GM18867 (cell line): ENCODE results near the gene HAT1.
"Not testable (repeated sequence)": the region's sequence is repeated elsewhere in the genome, so short reads cannot be mapped to it uniquely, and the experiment has no call there.

Source experiments
- ATAC-seq: cut with Tn5 transposase; IDR thresholded peaks from one replicate; pipeline ENCODE4 v1.9.1; 2021; ENCODE audit warnings: mild to moderate bottlenecking, moderate library complexity; ENCODE audit not compliant: unreplicated experiment

The HAT1 gene

DNA sequence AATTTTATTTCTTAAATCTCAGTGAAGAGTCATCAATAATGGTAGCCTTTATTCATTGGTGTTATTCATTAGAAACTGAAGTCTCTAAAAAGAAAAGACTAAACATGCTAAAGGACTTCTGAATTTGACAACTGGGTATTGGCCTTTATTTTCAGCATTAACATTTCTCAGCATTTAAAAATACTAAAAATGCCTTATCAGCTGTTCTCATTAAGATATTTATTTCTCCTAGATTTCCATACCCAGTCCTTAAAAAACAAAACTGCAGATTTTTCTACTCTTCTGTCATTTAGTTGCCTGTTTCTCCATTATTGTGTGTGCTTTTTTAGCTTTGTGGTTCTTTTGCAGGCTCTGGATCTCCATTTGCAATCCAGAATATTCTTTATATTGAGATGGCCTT, 46.2 kb downstream of the HAT1 start:
- ATAC-seq = no peak

GRCh38 chr2:171972329-171972982, 50.2 kb downstream of the HAT1 start:
- no peak for ATAC-seq

- ATAC-seq = no peak
Measured at GRCh38 chr2:171979103-171979502, 56.8 kb downstream of the HAT1 start.

GRCh38 chr2:171983924-171984323, 61.7 kb downstream of the HAT1 start:
- not testable (repeated sequence) for ATAC-seq

- ATAC-seq = no peak
Measured at GRCh38 chr2:171985076-171985475, 62.8 kb downstream of the HAT1 start.

DNA sequence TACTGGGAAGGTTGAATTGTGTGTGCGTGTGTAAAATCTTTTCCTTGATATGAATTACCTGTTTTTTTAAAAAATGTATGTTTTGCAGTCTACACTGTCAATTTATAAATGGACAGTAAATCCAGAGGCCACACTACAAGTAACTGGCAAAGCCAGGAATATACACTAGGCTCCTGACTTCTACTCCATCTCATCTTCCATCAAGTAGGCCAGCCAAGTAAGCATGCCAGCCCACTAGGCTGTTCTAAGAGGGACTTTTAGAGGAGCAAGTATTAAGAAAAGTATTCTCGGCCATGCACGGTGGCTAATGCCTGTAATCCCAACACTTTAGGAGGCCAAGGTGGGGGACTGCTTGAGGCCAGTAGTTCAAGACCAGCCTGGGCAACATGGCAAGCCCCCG, 64.5 kb downstream of the HAT1 start:
- ATAC-seq = no peak

DNA sequence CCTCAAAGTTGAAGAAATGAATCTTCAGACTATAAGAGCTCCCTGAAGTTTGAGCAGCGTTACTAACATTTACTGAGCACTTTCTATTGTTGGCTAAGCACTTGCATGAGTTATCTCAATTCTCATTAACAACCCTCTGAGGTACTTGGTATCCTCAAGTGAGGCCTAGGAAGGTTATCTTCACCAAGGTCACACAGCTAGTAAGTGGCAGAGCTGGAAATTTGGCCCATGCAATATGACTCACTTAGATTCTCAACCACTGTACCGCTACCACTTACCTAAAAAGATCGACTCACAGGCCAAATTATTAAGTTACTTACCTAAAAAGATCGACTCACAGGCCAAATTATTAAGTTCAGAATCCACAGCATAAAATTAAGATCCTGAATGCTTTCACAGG, 68.8 kb downstream of the HAT1 start:
- no peak for ATAC-seq

DNA sequence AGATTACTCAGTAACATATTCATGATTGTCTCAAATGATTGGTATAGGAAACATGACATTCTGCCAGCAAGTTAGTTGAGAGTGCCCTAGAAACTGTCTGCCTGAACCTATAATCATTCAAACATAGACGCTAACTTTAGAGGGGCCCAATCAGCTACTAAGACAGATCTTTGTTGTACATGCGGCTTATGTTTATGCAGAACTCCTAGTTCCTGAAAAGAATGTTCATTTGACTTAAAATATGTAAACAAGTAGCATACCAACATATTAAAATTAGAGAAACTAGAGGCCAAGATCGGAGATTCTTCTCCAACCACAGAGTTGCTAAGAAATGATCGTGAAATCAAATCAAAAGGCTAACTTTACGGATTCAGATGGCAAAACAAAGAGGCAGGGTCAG, 73.3 kb downstream of the HAT1 start:
- ATAC-seq = no peak

GRCh38 chr2:171996021-171996420, 73.8 kb downstream of the HAT1 start:
- ATAC-seq = no peak

GRCh38 chr2:171997031-171997430, 74.8 kb downstream of the HAT1 start:
- not testable (repeated sequence) for ATAC-seq

- ATAC-seq = peak; percentile 13
Measured at GRCh38 chr2:171999161-171999560, 76.9 kb downstream of the HAT1 start.

- ATAC-seq = peak; percentile 96
Measured at GRCh38 chr2:171999604-172000469, 77.6 kb downstream of the HAT1 start, which contains the start of gene METAP1D. Gene METAP1D (plus strand): TSS chr2:171999953. CDS start chr2:171999970, 17 bp downstream.

DNA sequence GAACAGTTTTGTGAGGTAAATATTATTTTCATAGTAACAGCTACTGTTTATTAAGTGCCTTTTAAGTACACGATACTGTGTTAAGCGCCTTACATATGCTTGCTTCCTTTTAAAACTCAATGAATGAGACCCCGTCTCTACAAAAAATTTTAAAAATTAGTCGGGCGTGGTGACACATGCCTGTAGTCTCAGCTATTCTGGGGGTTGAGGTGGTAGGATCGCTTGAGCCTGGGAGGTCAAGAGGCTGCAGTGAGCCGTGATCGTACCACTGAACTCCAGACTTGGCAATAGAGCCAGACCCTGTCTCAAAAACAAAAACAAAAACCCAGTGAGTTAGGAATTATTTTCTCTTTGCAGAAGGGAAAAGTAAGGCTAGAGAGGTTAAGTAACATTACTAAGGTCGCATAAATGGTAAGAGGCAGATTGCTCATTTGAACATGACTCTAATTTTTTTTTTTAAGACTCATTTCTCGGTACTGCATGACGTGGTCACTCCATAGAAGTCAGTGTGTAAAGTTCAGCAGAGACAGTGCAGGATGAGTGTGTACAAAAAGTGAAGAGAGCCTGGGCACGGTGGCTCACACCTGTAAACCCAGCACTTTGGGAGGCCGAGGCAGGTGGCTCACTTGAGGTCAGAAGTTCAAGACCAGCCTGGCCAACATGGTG, 78.6 kb downstream of the HAT1 start:
- ATAC-seq = no peak

DNA sequence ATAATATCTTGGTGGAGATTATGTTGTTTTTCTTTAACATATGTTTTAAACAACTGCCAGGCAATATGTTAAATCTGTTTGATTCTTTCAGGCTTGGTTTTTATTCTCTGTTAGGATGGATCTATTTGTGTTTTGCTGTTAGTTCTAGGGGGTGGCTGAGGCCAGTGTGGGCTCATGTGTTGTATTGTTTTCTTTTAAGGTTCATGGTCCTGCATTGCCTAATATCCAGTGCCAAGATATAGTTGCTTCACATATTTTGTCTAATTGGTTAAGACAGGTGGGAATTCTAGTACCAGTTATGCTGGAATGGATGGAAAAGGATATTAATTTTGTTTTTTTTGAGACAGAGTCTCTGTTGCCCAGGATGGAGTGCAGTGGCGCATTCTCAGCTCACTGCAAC, 85.1 kb downstream of the HAT1 start:
- ATAC-seq = no peak

DNA sequence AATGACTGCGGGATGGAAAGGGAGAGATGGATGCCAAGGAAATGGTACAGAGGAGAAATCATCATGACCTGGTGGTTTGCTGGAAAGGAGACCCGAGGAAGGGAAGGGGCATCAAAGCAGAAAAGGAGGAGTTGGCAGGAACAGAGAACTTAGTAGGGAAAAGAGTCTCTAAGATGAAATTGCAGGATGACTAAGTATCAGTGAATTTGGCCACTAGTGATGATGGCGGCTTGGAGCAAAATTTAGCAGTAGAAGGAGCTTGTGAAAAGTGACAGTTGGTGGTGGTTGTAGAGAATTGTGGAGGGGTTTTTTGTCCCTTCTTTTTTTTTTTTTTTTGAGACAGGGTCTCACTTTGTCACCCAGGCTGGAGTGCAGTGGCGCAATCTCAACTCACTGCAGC, 87.6 kb downstream of the HAT1 start:
- no peak for ATAC-seq

GRCh38 chr2:172011812-172012575, 89.7 kb downstream of the HAT1 start:
- no peak for ATAC-seq

GRCh38 chr2:172012677-172013391, 90.6 kb downstream of the HAT1 start:
- ATAC-seq = no peak

GRCh38 chr2:172013396-172013795, 91.1 kb downstream of the HAT1 start:
- ATAC-seq = peak; percentile 78

- ATAC-seq = no peak
Measured at GRCh38 chr2:172021074-172021931, 99.0 kb downstream of the HAT1 start.
